ENCODE data around the gene TDO2. TPM values are rescaled to one million over a fixed set of nuclear protein-coding genes. Genes with fewer than 3 reads are reported as not detected.
"Not testable (repeated sequence)": the region's sequence is repeated elsewhere in the genome, so short reads cannot be mapped to it uniquely, and the experiment has no call there.

Gene TDO2
- total RNA-seq, 1 donor from 2014 or later: 3.1 TPM

DNA sequence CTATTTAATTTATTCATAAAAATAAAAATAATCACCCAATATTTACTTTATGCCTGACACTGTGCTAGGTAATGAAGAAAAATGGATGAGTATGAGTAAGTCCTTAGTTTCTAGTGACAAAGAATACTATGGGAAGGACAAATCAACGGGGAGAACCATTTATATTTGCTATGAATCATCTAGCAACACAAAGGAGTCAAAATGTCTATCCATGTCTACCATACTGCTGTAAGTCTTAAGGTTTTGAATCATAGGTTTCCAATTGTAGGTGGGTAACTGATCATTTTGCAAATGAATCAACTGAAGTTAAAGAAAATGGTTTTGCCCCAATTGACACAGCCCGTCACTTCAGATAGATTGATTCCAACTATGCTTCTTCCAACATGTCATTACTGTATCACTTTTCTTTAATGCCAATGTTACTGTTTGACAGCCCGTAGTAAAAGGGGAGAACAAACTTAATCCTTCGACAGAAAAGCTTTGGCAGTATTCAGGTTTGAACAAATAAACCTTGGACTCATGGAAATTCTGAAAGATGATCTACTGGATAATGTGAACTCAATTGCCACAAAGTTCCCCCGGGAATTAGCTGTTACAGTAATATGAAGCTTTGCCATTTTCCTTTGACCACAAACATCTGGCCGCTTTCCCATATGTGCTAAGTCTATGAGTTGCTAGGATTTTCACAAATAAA is 3.2 kb downstream of the TDO2 start:
- DNase-seq (ENCODE audit: low read depth): peak; percentile 98

DNA sequence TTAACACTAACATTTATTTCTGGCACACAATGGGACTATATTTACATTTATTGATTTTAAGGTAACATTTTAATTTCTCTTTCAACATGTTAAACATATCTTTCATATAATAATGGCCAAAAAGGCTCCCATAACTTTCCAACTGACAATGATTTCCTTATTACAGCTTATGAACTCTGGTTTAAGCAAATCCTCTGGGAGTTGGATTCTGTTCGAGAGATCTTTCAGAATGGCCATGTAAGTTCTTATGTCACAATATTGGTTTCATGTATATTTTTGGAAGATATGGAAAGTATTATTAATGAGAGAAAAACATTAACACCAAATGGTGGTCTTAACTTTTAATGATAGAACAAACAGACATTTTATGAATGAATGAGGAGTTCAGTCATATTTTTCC is 4.1 kb downstream of the TDO2 start:
- peak; percentile 20 for DNase-seq (ENCODE audit: low read depth)

DNA sequence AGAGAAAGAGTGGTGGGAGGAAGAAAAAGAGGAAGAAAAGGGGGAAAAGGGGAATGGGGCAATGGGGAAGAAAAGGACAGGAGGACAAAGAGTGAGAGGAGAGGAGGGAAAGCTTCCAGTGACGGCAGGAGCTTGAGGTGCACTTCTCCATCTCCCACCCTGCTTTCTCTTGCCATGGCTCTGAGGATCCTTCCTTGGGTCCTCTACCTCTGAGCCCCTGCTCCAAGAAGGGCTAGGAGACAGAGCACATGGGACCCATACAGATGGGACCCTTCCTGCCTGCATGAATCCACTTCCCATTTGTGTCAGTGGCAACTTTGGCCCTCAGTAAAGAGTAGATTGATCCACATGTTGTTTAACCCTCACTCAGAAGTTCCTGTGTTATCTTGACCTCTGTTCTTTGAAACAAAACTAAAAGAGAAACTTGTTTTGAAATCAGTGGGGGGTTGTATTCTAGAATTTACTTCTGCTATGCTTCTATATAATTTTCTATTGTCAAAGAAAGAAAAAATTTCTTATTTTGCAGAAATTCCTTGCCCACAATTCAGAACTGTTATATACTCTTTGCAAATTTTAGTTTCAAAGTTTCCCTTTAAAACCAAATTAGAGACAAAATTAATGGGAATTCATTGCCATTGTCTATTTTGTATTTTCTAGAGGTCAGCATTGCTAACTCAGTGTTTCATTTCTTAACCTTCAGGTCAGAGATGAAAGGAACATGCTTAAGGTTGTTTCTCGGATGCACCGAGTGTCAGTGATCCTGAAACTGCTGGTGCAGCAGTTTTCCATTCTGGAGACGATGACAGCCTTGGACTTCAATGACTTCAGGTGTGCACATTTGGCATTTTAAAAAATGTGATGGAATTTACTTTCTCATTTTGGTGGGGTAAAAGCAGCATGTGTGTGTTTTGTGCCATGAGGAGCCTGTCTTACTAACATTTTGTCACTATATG is 5.0 kb downstream of the TDO2 start:
- DNase-seq (ENCODE audit: low read depth): no peak

DNA sequence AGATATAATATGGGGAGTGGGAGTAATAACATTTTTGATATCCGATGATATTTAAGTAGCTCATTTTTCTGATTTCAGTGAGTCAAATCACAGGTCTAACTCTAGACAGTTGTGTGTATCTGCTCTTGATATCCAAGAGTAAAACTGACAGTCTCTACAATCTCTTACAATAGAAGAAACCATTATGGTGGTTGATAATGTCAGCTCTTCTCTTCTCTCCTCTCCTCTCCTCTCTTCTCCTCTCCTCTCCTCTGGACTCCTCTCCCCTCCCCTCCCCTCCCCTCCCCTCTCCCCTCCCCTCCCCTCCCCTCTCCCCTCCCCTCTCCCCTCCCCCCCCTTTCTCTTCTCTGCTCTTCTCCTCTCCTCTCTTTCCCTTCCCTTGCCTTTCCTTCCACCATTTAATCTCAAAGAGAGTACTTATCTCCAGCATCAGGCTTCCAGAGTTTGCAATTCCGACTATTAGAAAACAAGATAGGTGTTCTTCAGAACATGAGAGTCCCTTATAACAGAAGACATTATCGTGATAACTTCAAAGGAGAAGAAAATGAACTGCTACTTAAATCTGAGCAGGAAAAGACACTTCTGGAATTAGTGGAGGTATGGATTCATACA is 6.2 kb downstream of the TDO2 start:
- DNase-seq (ENCODE audit: low read depth): no peak

DNA sequence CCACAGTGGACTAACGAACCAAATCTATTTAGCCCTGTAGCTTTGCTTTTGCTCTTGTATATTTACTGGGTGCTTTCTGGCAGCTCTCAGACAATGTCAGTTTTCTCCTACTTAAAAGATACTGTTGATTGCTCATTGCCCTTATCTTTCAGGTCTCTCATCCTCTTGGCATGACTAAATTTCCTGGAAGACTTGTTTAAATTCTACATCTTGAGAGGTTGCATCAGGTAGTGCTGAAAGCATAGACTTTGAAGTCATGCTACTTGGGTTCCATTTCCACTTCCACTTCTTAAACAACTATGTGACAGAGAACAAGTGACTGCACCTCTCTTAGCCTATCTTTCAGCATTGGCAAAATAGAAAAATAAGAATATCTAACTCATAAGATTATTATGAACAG is 8.4 kb downstream of the TDO2 start:
- DNase-seq (ENCODE audit: low read depth): no peak

DNA sequence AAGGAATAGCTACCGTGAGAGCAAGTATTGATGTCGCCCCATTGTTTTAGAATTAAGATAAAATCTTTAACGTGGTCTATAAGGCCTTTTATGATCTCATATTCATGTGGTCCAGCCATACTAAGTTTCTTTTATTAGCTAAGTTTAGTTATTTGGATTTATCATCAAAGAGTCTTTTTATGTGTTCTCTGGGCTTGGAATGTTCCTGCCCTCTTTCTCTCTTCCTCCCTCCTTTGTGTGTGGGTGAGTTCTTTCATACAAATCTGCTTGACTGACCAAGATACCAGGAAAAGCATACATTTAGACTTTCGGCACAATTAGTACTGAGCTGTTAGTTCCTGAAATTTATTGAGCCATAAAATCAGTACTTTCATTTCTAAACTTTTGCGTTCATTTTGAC is 11.3 kb downstream of the TDO2 start:
- DNase-seq (ENCODE audit: low read depth): no peak

DNA sequence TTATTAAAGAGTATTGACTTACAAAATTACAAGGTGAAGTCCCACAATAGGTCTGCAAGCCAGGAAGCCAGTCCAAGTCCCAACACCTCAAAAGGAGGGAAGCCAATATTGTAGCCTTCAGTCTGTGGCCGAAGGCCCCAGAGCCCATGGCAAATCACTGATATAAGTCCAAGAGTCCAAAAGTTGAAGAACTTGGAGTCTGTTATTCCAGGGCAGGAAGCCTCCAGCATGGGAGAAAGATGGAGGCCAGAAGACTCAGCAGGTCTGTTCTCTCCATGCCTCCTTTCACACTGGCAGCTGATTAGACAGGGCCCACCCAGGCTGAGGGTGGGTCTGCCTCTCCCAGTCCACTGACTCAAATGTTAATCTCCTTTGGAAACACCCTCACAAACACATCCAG is 18.1 kb downstream of the TDO2 start:
- no peak for DNase-seq (ENCODE audit: low read depth)

DNA sequence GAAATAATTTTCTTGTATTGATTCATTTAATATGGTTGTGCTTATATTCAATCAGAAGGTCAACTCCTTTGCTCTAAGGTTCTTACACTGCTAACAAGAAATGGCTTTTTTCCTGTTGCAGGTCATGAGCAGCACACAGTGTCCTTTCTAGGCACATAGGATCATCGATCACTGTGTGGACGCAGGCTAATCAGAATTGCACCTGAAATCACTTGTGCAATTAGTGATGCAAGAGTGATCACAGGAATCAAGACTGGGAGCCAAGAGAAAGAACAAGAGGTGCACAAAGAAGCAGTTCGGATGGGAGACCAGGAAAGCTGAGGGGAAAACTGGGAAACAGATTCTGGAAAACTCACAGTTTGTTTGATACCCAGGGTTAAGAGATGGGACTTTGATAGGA is 21.1 kb downstream of the TDO2 start:
- no peak for DNase-seq (ENCODE audit: low read depth)

DNA sequence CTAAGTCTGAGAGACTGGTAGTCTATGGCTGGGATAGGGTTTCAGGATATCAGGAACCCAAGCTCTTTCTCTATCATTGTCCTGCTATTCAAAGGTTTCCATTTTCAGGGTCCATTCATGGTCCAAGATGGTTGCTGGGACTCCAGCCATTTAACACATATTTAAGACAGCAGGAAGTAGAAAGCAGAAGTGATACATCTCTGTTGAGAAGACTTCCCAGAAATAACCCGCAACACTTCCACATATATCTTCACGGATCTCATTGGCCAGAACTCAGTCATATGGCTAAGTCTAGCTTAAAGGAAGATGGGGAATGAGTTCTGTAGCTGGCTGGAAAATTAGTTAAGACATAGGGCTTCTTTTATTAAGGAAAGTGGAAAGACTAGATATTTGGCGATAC is 26.3 kb downstream of the TDO2 start:
- DNase-seq (ENCODE audit: low read depth): no peak

DNA sequence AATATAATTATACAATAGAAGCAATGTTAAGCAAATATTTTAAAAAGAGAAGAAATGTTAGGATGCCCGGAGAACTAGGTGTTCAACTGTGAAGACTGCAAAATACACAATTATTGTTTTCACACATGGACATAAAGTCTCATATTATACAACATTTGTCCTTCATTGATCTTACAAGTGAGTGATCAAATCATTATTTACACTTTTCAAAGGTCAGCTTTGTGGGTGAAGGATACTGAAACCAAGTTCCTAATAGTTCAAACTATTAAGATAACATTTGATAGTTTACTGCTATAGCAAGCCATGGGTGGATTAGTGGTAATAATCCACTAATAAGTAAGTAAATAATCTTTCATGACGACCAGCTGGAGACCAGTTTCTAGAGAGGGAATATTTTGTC is 26.8 kb downstream of the TDO2 start:
- DNase-seq (ENCODE audit: low read depth): no peak

DNA sequence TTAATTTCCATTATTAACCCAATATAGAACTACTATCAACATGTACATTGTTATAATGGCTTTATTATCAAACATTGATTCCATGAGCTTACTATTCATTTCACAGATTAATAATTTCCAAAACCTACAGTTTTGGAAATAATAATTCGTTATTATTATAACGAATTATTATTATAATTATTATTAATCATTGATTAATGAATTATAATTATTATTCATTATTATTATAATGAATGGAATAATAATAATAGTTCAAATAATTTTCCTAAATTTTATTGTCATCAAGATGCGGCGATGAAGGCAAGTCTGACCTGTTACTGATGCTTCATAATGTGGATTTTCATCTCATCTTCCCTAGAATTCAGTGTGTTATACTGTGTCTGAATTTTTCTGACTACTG is 28.1 kb downstream of the TDO2 start:
- DNase-seq (ENCODE audit: low read depth): no peak

DNA sequence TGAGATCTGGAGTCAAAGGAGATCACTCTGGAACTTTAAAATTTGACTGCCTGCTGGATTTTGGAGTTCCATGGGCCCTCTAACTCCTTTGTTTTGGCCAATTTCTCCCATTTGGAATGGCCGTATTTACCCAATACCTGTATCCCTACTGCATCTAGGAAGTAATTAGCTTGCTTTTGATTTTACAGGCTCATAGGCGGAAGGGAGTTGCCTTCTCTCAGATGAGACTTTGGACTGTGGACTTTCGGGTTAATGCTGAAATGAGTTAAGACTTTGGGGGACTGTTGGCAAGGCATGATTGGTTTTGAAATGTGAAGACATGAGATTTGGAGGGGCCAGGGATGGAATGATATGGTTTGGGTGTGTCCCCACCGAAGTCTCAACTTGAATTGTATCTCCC is 31.1 kb downstream of the TDO2 start:
- DNase-seq (ENCODE audit: low read depth): not testable (repeated sequence)

DNA sequence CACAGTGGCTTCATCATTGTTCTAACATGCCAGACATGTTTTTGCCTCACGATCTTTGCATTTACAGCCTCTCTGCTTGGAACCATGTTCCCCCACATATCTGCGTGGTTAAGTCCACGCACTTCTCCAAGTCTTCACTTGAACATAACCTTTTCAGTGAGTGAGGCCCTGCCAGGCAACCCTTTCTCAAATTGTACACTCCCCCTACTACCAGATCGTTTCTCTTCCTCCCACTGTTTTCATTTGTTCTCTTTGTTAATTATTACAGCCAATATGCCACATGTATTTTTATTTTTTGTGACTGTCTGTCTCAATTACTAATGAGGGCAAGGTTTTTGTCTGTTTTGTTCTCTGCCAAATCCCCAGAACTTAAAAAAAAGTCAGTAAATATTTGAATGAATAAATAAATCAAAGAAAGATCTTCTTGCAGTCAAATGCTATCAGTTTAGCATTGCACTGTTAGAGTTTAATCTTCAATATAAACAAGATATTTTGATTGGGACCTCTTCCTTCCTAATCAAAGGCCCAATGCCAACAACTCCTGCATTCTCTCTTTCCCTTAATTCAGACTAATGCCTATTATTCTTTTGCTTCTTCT is 32.0 kb downstream of the TDO2 start:
- no peak for DNase-seq (ENCODE audit: low read depth)

DNA sequence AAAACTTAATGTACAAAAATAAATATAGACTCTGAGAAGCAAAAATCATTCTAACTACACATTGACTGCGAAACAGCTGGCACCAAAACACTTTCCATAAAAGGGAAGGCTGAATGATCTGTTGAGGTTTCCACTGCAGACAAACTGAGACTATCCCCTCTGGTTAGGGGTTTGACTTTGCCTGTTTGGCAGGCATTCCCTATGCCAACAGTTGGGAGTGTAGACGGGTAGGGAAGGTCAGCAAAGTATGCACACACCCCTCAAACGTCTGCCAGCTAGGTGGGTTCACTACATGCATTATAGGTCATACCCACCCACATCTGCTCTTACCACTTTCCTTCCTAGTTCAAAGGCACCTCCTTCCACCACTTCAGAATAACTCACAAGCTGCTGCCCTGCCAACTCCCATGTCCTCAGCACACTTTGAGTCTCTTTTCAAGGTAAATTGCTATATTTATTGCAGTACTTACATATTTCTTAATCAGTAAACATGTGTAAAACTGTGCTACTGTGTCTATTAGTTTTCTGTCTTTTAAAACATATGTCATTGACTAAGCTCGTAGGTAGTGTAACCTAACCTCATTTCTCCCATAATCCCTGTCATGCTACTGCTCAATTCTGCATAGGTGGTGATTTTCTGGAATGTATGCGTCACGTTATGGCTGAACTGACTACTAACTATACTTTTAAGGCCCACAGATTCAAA is 37.7 kb downstream of the TDO2 start:
- DNase-seq (ENCODE audit: low read depth): peak; percentile 27

DNA sequence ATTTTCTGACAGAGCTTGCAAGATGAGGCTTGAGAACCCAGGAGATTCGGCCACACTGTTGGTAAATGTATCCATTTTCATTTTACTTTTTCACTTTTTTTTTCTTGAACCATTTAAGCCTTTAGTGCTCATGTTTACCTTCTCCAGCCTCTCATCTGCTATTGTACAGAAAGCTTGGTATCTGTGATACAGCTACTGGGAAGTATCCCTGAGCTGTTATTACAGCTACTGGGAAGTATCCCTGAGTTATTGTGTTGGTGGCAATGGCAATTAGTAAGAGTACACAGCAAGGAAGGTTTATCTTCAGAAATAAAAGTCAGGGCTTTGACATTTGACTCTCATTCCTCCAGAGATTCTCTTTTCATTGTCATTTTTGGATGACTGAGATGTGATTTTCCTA is 38.3 kb downstream of the TDO2 start:
- no peak for DNase-seq (ENCODE audit: low read depth)

DNA sequence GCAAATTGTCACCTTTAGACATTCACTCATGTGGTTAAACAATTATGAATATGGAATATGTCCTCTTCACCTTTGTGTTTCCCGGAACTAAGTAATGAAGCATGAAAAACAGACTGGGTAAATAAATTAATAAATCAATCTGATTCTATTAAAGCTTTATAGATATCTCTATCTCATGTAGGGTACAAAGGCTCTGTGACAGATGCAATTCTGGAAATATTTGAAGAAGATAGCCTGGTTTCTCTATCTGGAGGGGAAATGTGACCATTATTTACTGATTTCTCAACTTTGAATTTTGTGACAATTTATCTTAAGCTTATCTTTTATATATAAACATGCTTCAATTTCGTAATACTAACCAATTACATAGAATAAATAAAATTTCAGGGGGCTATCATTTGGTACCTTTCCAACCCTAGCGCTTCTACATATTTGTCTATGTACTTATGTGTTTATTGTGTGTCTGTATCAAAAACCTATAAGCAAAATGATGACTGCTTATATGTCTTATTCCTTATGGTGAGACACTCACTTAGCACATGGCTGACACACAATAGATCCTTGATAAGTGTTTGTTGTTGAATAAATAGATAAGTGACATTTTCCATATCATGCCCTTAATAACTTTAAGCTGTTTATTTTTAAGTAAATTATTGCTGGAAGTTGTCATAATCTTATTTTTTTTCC is 40.3 kb downstream of the TDO2 start:
- no peak for DNase-seq (ENCODE audit: low read depth)

DNA sequence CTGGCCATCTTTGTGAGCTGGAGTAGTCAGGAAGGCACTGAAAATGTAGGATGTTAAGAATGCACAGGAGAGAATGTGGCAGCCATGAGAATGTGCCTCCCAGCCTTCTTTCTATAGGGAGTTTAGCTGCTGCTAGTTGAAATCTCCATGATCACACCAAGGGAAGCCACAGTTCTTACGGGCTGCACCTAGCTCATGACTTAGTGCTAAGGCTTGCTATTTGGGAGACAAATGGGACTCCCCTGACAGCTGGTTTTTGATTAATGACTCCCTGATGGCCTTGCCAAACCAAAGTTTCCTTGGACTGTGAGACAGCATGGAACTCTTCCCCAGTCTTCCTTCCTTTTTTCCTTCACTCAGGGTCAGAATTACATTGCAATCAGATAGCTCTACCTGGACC is 41.0 kb downstream of the TDO2 start:
- DNase-seq (ENCODE audit: low read depth): peak; percentile 89

DNA sequence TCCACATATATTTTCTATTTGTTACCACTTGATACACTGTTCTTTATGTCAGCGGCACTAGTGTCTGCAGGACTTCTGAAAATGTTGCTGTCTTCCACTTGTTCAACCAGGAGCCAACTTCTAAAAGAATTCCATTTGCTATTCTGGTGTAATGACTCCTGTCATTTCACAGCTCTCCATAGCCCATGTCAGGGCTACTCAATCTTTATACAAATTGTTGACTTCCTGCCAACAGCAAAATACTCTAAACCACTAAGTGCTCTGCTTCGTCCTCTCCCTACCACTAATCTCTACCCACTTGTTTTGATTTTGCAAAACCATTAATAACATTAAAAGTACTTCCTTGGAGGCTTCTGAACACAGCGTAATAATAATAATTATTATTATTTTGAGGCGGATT is 43.0 kb downstream of the TDO2 start:
- DNase-seq (ENCODE audit: low read depth): peak; percentile 90

DNA sequence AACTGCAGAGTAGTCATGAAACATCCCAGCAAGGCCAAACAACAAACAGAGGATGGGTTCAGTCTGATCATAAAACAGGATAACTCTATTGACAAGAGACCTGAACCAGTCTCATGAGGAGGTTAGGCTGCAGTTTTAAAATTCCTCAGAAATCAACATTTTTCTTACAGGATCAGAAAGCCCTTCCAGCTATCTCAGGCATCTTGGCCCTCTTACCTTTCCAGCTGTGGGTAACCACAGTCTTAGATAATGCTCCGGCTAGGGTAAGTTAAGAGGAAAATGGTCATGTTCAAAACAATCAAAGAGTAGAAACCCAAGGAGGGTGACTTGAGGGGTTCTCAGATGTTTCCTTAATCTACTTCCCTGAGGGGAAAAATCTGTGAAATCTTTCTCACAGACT is 45.0 kb downstream of the TDO2 start:
- no peak for DNase-seq (ENCODE audit: low read depth)

DNA sequence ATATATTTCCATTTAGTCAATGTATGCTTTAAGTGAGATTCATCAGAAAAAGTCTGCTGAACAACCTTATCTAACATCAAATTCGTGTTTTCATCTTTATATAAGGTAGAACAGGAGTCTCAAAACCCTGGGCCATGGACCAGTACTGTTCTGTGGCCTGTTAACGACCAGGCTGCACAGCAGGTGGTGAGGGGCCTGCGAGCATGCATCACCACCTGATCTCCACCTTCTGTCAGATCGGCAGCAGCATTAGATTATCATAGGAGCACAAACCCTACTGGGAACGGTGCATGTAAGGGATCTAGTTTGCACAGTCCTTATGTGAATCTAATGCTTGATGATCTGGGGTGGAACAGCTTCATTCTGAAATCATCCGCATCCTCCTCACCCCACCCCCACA is 47.0 kb downstream of the TDO2 start:
- no peak for DNase-seq (ENCODE audit: low read depth)

DNA sequence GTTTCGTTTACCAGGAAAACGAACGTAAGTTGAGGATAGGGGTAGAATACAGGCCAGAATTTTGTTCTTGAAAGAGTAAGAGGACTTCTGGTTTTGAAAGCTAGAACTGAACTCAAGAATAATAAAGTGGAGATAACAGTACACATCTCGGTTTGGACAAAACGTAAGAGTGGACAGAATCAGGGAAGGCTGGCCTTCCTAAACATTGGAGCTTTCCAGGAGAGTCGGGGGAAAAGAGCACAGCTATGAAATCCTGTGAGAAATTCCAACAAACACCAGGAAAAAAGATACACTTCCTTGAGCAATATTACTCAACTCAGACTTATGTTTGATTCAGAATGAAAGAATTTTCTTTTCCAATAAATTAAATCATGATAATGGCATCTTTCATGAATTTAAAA is 49.0 kb downstream of the TDO2 start:
- DNase-seq (ENCODE audit: low read depth): peak; percentile 40
